HG02870 (cell line): ENCODE data around the gene SLC43A3.

Source experiments
- ATAC-seq: cut with Tn5 transposase; IDR thresholded peaks from one replicate; pipeline ENCODE4 v1.9.1; 2021; ENCODE audit warnings: mild to moderate bottlenecking, moderate library complexity; ENCODE audit not compliant: unreplicated experiment

The SLC43A3 gene

DNA sequence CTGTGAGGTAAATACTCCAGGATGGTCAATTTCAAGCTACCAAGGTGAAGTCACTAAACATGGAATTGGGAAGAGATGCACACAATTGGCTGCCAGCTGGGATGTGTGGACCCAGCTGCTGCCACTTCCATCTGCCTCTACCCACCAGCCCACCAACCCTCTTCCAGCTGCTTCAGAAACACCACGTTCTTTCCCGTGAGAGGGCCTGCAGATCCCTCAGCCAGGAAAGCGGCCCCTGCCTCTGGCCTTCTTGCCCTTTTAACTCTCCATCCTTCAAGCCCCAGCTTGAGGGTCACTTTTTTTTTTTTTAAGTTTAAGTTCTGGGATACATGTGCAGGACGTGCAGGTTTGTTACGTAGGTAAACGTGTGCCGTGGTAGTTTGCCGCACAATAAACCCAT lies 65.9 kb downstream of the SLC43A3 start:
- no peak for ATAC-seq

DNA sequence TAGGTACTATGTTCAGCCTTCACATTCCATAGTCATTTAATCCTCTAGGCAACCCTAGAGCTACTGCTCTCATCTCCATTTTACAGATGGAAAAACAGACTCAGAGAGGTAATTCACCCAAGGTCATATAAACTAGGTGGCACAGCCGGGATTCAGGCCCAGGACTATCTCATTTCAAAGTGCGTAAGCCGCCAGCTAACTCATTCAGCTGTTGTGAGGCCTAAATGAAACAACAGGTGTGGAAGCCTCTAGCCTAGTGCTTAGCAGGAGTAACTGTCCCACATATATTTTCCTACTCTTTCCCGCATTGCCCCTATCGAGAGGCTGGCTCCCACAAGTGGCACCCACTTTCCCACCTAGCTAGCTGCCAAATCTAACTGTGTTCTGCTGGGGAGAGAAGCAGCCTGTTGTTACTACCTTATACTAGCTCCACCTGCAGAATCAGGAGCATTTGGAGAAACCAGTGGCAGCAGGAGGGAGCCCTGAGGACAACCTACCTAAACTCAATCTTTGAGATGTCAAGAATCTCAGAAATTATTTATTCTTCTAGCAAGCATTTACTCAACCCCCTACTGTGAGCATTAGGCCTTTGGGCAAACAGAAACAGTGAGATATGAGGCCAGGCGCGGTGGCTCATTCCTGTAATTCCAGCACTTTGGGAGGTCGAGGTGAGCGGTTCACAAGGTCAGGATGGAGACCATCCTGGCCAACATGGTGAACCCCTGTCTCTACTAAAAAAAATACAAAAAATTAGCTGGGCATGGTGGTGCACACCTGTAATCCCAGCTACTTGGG lies 66.8 kb downstream of the SLC43A3 start:
- ATAC-seq = no peak

DNA sequence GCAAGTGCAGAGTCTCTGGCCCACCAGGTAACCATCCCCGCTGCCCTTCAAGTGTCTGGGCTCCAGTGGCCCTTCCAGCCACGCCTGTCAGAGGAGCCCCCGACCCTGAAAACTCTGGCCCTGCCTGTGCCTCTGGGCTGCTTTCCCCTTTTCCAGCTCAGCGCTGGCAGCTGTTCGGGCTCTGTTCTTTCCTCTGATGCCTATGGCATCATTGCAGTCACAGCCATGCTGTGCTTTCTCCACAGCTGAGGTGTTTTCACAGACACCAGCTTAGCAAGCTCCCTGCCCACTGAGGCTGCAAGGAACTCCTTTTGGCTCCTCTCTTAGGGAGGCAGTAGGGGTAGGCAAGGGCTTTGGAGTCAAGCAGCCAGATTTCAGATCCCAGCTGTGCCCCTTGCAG lies 67.5 kb downstream of the SLC43A3 start:
- ATAC-seq = no peak

DNA sequence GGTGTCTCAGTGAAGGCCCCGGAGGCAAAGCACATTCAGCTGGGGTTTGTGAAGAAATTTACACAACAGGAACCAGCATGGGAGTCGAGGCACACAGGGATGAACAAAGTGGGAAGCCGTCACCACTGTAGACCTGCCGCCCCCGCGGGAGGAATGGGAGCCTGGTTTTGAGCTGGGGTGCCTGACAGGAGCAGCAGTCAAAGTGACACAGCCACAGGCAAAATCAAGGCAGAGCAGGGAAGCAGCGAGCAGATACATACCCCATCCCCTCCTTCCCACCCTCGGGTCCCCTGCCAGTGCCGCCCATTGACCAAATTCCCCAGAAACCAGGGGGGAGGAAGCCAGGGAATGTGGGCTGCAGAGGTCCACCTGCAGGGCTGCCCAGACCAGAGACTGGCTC lies 67.9 kb downstream of the SLC43A3 start:
- no peak for ATAC-seq

DNA sequence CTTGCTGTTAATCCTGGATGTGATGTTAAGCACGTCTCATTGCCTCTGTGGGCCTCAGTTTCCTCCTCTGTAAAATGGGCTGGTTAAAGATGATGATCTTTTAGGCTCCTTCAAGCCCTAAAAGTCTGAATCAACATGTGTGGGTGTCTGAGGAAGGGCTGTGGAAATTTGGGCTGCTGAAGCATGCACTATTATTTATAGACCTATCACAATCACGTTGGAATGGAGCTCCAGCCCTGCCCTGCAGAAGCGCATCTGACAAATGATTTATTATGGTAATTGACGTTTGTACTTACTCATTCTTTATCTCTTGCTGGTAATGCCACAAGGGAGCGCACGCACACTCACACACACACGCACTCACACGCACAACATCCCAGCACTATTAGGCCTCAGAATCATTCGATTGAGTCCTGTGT lies 68.4 kb downstream of the SLC43A3 start:
- ATAC-seq = no peak

DNA sequence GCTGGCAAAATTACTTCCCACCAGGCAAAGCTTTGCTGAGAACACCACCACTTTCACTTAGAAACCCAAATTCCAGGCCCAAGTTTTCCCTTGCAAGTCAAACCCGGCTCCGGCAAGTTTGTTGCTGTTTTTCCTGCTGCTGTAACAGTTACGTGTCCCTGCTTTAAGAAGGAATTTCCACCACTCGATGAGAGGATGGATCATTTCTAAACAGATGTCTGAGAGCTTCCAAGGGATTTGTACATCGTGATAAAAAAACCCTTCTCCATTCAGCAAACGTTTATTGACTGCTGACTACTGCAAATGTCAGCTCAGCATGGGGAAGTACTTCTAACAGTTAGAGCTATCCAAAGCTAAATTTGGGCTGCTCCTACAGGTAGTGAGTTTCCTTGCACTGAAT lies 69.1 kb downstream of the SLC43A3 start:
- ATAC-seq = no peak

DNA sequence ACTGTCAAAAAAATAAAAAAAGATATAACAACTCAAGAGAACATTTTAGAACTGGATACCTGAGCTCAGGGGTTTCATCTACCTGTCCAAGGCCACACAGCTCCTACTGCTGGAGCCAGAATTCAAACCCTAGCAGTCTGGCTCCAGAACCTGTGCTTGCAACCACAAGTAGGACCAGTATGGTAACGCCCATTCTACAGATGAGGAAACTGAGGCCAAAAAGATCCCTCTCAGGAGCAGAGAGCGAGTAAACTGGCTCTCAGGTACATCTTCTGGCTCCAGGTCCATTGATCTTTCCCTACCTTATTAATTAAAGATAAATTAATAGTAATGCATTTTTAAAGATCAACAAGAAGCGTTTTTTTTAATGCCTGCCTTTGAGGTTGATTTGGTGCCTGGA lies 69.6 kb downstream of the SLC43A3 start:
- ATAC-seq = no peak
